SK-N-MC (cell line): ENCODE results near the gene PMFBP1.

ENCODE experiments used
- DNase-seq: peaks from one replicate; pipeline ENCODE4 v3.0.0-alpha.2; 2011; ENCODE audit warnings: low read depth, low spot score
- H3K27ac ChIP-seq: fragments of 200-600 bp; sonication (generic); 2 replicates; pipeline ENCODE4 v1.5.1; 2016; ENCODE audit warnings: mixed run types
- H3K36me3 ChIP-seq: fragments of 200-600 bp; sonication (generic); 2 replicates; pipeline ENCODE4 v1.6.1; 2017; ENCODE audit warnings: antibody characterized with exemption, low read length, mixed read lengths; ENCODE audit not compliant: insufficient read depth
- H3K4me3 ChIP-seq: fragments of 200-600 bp; sonication (generic); 2 replicates; pipeline ENCODE4 v1.5.1; 2016
- H3K9ac ChIP-seq: fragments of 200-600 bp; sonication (generic); 2 replicates; pipeline ENCODE4 v1.8.0; 2017; ENCODE audit warnings: mixed run types, mixed read lengths; ENCODE audit not compliant: insufficient read length
- H3K9me3 ChIP-seq: fragments of 200-600 bp; sonication (generic); 2 replicates; pipeline ENCODE4 v1.6.1; 2017; ENCODE audit warnings: low read depth, mild to moderate bottlenecking, antibody characterized with exemption, low read length, moderate library complexity, mixed read lengths
- EZH2 ChIP-seq: fragments of 200-600 bp; sonication (generic); IDR thresholded peaks from one replicate; pipeline ENCODE4 v1.6.1; 2017; ENCODE audit warnings: antibody characterized with exemption
- FOXP2 ChIP-seq: optimal IDR thresholded peaks from 2 replicates; pipeline ENCODE3; 2011; ENCODE audit warnings: mild to moderate bottlenecking, moderate library complexity; ENCODE audit not compliant: insufficient read depth; ENCODE audit errors: extremely low read length, control extremely low read depth
- POLR2AphosphoS5 ChIP-seq: IDR thresholded peaks from 2 replicates; pipeline ENCODE4 v1.6.1; 2012; ENCODE audit warnings: mild to moderate bottlenecking, low read depth, low read length, borderline replicate concordance

PMFBP1 gene

DNA sequence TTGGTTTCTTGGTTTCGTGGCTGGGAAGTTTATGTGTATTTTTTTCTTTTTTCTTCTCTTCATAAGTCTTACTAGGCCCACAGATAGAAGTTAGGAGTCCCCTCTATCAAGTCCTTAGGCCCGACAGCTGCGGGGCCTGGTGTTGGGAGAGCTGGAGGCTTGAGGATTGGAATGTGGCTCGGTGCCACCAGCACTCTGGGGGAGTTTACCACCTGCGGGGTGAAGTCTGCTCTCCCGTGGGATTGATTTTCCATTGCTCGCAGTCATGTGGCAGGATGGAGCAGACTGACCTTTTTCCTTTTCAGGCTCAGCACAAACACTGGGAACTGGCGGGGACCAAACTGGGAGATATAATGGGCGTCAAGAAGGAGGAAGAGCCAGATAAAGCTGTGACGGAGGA lies 70.8 kb downstream of the PMFBP1 start:
- Histone ChIP-seq H3K36me3 (peaks cover 23% of the 10 kb centered on the region; the same call in 1 of the 2 replicates), H3K9ac (no peak overlapping the region), H3K27ac (no peak overlapping the region), H3K9me3 (no peaks in the 10 kb centered on the region), H3K4me3 (no peak overlapping the region)
- DNase-seq = no peak
- TF ChIP-seq POLR2AphosphoS5 (no peak), FOXP2 (no peak), EZH2 (no peak)

DNA sequence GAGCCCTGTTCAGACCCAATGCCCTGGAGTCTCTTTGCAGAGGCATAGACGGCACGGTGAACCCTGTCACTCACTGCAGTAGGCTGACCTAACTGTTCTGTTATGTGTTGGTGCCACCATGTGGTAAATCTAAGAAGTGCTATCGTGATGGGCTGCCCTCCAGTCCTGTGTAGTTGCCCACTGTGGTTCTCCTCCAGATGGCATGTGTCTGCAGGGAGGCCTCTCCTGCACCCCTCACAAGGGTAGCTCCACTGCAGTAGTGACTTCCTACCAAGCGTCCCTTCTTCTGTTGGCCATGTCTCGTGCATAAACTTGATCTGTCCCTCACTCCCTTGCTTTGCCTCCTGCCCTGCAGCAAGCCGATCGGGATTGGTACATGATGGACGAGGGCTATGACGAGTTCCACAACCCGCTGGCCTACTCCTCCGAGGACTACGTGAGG lies 72.6 kb downstream of the PMFBP1 start:
- H3K36me3 ChIP-seq = peaks cover 12% of the 10 kb centered on the region; the same call in 1 of the 2 replicates
- DNase-seq = no peak

DNA sequence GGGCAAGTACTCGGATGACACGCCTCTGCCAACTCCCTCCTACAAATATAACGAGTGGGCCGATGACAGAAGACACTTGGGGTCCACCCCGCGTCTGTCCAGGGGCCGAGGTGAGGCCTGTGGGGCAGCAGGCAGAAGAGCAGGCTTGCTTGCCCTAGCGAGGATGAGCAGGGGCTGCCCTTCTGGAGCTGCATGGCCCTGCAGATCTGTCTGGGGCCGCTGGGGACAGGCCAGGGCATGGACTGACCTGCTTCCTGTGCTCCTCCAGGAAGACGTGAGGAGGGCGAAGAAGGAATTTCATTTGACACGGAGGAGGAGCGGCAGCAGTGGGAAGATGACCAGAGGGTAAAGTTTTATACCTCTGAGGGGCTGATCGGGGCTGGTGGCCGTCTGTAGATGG lies 73.0 kb downstream of the PMFBP1 start:
- no peak overlapping the region for H3K4me3 ChIP-seq
- H3K9me3 ChIP-seq = no peaks in the 10 kb centered on the region
- H3K27ac ChIP-seq = no peak overlapping the region
- no peak for DNase-seq
- H3K9ac ChIP-seq = no peak overlapping the region
- H3K36me3 ChIP-seq = peaks cover 12% of the 10 kb centered on the region; the same call in 1 of the 2 replicates
- TF ChIP-seq EZH2 = no peak

More for the DNA sequence above, 72.6 kb downstream of the PMFBP1 start:
- Histone ChIP-seq H3K4me3 (no peak overlapping the region), H3K27ac (no peak overlapping the region), H3K9me3 (no peaks in the 10 kb centered on the region), H3K9ac (no peak overlapping the region)
- TF ChIP-seq POLR2AphosphoS5 (no peak), EZH2 (no peak), FOXP2 (no peak)

DNA sequence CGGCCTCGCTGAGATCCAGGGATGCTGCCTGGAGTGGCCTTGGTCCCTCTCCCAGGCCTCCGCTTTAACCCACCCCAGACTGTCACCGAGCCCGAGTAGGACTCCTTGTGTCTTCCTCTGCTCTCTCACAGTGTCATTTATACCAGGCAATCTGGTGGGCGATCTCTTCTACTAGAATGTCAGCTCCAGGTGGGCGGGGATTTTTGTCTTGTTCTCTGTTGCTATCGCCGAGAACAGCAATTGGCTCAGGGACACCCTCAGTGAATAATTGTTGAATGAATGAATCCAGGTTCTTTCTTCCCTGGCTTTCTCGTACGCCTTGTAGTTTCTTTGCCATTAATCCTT lies 77.7 kb downstream of the PMFBP1 start:
- DNase-seq = no peak
- peak overlapping the region; percentile 90 for H3K9ac ChIP-seq

DNA sequence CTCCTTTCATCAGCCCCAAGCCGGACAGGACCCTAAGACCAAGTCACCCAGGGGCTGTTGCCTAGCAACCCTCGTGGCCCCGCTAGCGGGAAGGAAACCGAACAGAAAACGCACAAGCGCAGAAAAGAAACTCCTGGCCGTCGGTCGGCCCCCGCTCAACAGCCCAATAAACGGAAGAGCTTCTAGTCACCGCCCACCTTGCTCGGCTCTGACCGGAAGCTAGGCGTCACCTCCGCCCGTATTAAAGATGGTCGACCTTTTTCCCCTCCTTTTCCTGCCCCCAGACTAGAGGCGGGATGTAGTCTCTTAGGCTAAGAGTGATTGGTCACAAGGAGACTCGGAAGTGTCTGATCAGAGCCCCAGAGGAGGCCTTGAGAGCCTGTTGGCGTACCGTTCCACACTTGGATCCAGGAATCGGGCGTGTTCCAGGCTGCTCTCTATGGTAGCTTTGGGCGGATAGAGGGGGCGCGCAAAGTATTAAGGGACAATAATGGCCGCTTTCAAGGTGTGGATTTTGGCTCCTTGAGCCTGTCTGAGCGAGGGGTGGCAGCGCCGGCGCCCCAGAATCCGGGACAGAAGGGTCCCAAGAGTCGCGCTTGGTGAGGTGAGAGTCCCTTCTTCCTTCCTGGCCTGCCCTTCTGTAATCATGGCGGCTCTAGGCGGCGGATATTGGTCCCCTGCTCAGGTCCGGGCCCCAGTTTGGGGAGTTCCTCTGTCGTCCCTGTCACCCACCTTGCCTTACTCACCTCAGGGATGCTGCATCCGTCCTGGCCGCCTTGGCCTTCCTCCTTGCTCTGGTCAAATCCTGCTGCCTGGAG lies 78.3 kb downstream of the PMFBP1 start, which contains the start of the genes DHX38 and TXNL4B:
Gene DHX38, plus strand, starts transcription at position 400 of the 818 bp plus-strand sequence. CDS start 2,311 bp downstream, outside the sequence.
Gene TXNL4B, minus strand, starts transcription at position 173 of the 818 bp plus-strand sequence. CDS start 2,871 bp downstream, outside the sequence.
- no peaks in the 10 kb centered on the region for H3K9me3 ChIP-seq
- TF ChIP-seq POLR2AphosphoS5 (peak; percentile 69), EZH2 (no peak)
- H3K36me3 ChIP-seq = peaks cover 10% of the 10 kb centered on the region; the same call in 1 of the 2 replicates
- peak within 1 kb of the TSS; percentile 90 for H3K9ac ChIP-seq
- DNase-seq = peak; percentile 86
- H3K27ac ChIP-seq = peak within 1 kb of the TSS; percentile 71; the same call in 1 of the 2 replicates
- H3K4me3 ChIP-seq = peak within 1 kb of the TSS; percentile 89

More for the DNA sequence above, 77.7 kb downstream of the PMFBP1 start:
- TF ChIP-seq POLR2AphosphoS5 = no peak
- no peak for TF ChIP-seq EZH2
- no peak for TF ChIP-seq FOXP2
- peak overlapping the region; percentile 89 for H3K4me3 ChIP-seq
- H3K9me3 ChIP-seq = no peaks in the 10 kb centered on the region
- H3K36me3 ChIP-seq = peaks cover 10% of the 10 kb centered on the region; the same call in 1 of the 2 replicates
- H3K27ac ChIP-seq = no peak overlapping the region

DNA sequence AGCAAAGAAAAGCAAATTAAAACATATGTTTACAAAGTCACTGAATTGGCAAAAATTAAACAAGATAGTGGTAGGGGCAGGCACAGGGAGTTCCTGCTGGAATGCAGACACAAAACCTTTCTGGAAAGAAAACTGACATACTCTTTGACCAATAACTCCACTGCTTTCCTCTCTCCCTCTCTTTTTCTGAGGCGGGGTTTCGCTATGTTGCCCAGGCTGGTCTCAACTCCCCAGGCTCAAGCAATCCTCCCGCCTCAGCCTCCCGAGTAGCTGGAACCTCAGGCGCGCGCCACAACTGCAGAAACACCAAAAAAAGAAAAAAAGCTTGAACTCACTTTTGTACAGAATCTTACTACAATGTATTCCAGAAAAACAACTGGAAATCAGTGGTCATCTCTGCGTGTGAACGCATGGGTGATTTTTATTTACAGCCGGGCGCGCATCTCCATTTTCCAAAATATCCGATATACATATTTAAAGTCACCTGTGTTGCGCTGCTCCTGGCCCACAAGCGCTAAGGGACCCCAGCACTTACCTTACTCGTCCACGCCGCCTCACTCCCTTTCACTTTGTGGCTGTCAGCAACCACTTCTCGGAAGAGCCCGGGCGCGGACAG lies 79.0 kb downstream of the PMFBP1 start:
- peaks cover 10% of the 10 kb centered on the region; the same call in 1 of the 2 replicates for H3K36me3 ChIP-seq
- peak overlapping the region; percentile 89 for H3K4me3 ChIP-seq
- TF ChIP-seq EZH2 = no peak
- TF ChIP-seq POLR2AphosphoS5 = no peak
- no peak for TF ChIP-seq FOXP2
- H3K27ac ChIP-seq = no peak overlapping the region
- no peak for DNase-seq
- peak overlapping the region; percentile 85 for H3K9ac ChIP-seq
- no peaks in the 10 kb centered on the region for H3K9me3 ChIP-seq

DNA sequence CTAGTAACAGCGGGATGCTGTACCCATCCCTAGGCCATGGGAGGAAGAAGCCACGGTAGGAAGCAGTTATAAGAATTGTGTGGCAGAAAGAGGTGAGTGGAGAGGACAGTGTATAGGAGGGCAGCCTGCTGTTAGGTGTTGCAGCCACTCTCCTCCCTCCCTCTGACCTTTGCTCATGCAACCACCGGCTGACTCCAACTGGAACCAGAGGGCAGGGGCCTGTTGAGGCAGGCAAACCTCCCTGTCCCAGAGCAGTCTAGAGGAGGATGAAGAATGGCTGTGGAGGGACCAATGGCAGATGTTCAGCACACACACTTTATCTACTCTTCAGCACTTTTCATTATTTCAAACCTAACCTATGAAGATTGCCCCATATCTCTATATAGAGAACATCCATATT lies 80.7 kb downstream of the PMFBP1 start:
- Histone ChIP-seq H3K27ac (no peak overlapping the region), H3K36me3 (peaks cover 12% of the 10 kb centered on the region; the same call in 1 of the 2 replicates), H3K4me3 (no peak overlapping the region), H3K9me3 (no peaks in the 10 kb centered on the region), H3K9ac (no peak overlapping the region)
- DNase-seq = no peak
- no peak for TF ChIP-seq POLR2AphosphoS5
- no peak for TF ChIP-seq EZH2
- TF ChIP-seq FOXP2 = no peak

DNA sequence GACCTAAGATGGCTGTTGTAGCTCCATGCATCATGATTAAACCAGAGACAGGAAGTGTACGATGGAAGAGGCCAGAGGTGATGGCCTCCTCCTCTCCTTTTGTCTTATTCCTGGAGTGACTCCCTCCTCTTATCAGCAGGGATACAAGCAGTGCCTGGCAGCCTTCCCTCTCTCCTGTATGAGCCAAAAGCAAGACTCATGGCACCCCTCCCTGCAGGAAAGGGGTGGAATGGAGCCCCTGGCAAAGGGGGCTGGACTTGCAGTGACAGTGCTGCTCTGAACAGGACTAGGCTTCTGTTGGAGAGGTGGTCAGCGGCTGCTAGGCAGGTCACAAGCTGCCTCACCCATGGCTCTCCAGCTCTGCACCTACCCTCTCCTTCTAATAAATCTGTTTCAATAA lies 87.0 kb downstream of the PMFBP1 start:
- peaks cover 24% of the 10 kb centered on the region; the same call in 1 of the 2 replicates for H3K36me3 ChIP-seq
- no peak for TF ChIP-seq EZH2
- no peak for TF ChIP-seq FOXP2
- no peak for TF ChIP-seq POLR2AphosphoS5
- H3K9ac ChIP-seq = no peak overlapping the region
- no peak overlapping the region for H3K4me3 ChIP-seq
- DNase-seq = no peak
- no peaks in the 10 kb centered on the region for H3K9me3 ChIP-seq
- no peak overlapping the region for H3K27ac ChIP-seq
